HT-29 (cell line): ENCODE results near the gene VPS33A. TPM values are rescaled to one million over a fixed set of nuclear protein-coding genes. Genes with fewer than 3 reads are reported as not detected.
"Not testable (repeated sequence)": the region's sequence is repeated elsewhere in the genome, so short reads cannot be mapped to it uniquely, and the experiment has no call there.

Experiments used
- DNase-seq: peaks from one replicate; pipeline ENCODE4 v3.0.0-alpha.2; 2015; ENCODE audit warnings: low spot score
- total RNA-seq: library from RNA; depleted of rRNA; stranded (reverse); fragments of >200 nt; shearing (Covaris generic); gene quantifications from 2 replicates; pipeline ENCODE4 v1.2.3, GENCODE V29; 2014; rRNA removed

The VPS33A gene
- 13.6 and 18.4 TPM in 2 replicates for total RNA-seq

DNA sequence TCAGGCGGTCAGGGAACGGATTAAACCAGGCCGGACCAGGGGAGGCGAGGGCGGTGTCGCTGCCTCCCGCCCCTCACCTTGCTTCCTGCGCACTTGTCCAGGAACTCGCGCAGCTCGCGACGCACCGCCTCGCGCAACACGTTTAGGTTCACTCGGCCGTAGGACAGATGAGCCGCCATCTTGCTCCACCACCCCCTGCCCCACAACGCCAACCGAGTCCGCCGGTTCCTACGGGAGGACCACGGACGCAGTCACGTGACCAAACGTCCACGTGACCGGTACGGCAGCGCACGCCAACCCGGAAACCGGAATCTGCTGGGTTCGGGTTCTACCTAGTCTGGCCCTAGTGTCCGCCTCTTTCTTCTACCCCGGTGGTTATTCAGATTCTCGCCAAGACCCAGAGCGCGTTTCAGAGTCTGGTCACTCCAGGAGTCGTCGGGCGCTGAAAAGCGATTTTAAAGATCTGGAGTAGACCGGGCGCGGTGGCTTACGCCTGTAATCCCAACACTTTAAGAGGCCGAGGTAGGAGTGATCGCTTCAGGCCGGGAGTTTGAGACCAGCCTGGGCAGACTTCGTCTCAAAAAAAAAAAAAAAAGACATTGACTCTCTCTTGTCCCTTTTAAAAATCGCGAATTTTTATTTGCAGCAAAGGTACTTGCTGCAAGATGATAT, at the start of gene VPS33A:
TSS of gene VPS33A (minus strand) at position 265 of the 672 bp plus-strand sequence. CDS start at position 179, 86 bp downstream.
- DNase-seq = peak; percentile 96

DNA sequence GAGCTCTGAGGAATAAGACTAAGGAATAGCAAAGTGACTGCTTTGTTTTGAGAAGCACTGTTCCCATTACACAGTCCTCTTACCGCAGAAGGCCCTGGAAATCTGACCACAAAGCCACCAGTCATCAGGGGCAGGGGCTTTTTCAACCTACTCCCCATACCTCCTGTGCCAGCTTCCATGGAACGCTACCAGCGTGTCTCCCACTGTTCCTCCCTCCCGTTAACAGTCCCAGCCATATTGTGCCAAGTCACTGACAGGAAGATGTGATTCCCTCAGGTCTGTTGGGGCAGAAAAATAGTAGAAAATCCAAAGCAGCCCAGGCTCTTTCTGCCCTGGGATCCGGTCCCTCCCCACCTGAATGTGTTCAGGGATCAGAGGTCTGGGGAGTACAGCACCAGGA, 46.6 kb upstream of the VPS33A start:
- no peak for DNase-seq

DNA sequence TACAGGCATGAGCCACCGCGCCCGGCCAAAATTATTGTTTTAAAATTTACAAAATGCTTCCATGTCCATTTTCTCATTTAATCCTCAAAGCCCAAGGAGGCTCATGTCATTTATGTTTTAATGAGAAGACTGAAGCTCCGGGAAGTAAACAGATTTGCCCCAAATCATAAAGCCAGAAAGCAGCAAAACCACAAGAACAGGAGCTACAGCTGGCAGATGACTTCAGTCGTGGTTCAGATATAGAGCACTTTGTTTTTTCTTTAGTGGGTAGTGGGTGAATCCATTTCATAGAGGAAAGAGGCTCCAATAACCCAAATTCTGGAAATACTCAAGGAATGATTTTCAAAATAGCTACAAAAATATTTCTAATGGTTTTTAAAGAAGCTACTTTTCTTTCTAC, 45.4 kb upstream of the VPS33A start:
- DNase-seq = no peak

DNA sequence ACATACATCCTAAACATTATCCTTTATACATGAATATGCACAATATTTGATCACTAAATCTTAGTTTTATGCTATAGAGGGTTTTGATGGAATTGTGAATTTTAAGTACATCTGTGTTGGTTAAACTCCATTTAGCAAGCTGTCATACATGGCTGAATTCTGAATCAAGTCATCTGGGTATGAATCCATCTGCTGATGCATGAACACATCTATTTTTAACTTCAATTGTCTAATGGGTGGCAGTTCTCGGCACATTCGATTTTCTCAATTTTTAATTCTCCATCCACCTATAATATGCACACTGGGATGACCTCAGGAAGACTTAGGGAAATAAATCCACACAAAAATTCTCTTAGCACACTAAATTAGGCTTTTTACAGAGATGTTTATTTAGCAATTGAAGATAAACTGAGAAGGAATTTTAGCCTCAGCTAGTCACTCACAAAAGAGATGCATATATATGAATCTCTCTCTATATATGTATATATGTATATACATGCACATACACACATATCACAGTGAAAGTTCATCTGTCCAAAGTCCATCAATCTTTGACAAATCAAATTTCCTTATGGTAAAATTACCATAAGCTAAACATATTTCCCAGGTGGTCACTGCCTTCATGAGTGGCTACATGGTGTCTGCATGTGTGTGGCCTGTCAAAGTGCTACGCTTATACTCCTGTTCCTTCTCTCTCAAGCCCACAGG, 44.5 kb upstream of the VPS33A start:
- no peak for DNase-seq

DNA sequence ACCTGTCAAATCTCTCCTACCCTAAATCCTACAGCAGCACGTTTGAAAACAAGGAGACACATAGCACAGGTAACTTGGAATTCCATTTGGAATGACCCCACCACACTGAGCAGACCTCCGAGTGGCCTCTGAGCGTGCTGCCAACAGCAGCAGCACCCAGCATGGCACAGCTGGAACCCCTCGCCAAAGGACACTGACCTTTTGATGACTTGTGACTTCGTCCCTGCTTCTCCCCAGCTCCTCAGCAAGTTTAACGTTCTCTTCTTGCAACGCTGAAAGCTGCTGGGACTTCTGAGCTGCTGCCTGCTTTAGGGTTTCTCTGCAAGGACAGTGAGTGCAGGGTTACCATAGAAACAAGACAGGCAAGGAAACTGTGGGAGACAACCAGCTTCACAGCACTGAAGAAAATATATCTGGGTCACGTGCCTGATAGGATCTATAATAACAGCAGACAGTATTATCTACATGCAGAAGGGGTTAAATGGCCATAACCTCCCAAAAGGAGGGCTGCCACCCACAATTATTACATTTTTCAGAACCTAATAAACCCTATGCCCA, 43.3 kb upstream of the VPS33A start:
- no peak for DNase-seq

DNA sequence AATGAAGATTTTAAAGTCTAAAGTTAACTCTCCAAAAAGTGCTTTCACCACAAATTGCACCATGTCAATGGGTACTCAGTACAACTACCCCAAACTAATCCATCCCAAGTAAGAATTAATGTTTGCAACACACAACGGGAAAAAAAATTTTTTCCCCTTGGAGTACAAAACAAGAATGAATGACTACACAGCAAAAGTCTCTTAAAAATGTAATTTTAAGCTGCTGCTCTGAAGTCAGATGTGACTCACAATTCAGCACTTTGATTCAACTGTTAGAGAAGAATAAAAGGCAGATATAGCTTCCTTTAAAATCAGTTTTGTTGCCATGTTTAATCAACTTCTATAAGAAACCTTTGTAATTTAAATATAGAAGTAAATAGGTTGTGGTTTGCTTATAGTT, 42.5 kb upstream of the VPS33A start:
- no peak for DNase-seq

DNA sequence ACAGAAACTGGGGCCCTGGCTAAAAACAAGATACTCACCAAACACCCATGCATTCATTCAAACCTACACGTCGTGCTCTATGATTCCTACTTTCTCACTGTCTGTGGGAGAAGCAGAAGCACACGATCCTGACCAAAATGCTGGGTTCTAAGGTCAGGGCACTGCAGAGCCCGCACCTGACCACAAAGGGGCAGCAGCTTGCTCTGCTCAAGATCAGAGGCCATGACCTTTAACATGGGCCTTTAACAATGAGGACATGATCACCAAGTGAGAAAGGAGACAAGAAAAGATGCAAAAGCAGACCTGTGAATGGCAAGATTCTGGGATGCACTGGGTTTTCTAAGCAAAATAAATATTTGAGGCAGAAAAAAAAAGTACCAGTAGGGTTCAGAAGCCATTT, 40.1 kb upstream of the VPS33A start:
- no peak for DNase-seq

DNA sequence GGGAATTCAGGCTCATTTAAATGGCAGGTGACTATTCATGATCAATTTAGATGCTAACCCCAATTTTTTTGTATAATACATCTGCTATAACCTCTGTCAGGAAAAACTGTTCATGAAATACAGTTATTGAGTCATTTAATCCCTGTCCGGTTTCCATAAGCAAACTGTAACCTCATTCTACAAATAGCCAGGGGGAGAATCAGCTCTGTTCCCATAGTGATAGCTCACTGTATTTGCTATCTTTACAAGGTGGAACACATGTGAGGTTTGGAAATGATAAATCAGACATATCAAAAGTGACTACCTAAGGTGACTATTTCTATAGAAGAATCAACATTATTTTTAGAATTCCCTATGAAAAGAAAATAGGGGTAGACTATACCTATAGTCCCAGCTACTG, 38.6 kb upstream of the VPS33A start:
- no peak for DNase-seq

DNA sequence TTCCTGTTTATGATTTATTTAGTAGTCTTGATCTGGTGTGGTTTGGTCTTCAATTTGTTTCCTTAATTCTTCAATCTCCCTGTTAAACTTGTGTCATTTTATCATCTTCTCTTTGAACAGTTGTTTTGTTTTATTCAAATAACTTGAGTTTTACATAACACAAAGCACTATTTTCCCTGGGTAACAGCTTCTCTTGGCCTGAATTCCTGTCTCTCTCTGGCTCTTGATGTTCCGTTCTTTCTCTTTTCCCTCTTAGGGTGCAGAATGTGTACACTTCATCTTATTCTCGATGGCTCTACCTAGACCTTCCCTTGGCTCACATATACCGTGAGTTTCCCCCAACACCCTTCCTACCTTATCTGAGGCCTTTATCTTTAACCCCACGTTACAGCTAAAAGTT, 36.8 kb upstream of the VPS33A start:
- no peak for DNase-seq

DNA sequence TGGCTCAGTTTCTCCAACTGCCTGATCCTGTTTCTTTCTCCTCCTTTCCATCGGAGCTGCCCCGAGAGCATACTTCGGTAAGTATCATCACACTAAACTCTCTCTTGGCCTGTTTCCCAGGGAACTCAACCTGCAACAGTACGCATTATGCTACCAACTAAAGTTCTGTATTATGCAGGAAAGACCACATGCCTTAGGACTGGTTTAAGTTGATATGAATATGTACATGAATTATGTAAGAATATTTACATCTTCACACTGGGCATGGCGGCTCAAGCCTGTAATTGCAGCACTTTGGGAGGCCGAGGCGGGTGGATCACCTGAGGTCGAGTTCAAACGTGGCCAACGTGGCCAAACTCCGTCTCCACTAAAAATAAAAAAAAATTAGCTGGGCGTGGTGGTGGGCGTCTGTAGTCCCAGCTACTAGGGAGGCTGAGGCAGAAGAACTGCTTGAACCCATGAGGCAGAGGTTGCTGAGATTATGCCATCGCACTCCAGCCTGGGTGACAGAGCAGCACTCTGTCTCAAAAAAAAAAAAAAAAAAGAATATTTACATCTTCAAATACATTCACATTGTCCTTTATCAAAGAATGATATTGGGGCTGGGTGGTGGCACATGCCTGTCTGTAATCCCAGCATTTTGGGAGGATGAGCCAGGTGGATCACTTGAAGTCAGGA, 31.9 kb upstream of the VPS33A start:
- no peak for DNase-seq

DNA sequence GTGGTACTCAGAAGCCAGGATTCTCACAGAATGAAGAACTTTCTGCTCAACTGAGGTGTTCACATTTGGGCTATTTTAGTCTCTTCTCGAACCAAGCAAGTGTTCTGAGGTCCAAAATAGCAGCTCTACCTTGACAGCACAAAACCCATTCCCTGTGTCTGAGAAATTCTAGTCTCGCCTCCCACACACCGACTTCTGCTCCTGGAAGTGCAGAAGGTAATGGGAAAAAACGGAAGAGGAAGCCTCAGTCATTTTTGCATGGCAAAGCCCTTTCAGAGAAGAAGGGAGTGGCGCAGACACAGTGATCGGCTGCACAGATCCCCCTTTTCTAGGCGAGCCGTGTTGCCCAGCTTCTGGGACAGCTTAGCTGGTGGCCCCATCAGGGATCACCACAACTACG, 31.2 kb upstream of the VPS33A start:
- DNase-seq = no peak

DNA sequence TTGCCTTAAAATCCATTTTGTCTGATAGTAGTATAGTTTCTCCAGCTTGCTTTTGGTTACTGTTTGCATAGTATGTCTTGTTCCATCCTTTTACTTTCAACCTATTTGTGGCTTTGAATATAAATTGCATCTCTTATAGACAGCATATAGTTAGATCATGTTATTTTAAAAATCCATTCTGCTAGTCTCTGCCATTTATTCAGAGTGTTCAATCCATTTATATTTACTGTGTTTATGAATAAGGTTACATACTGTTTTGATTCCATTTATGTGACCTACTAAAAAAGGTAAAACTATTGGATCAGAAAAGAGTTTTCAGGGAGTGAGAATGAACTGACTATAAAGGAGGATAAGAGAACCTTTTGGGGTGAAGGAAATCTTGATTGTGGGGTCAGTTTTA, 29.6 kb upstream of the VPS33A start:
- no peak for DNase-seq

DNA sequence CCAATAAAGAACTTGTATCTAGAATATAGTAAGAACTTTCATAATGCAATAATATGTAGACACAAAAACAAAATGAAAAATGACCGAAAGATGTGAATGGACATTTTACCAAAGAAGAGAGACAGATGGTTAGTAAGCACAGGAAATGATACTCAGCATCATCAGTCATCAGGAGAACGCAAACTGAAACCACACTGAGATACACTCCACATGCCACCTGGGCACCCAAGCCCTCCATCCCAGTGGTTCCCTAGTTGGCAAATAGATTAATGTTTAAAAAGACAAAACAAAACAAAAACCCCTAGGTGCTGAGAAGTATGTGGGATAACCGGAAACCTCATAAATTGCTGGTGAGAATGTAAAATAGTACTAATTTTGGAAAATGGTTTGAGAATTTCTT, 26.8 kb upstream of the VPS33A start:
- no peak for DNase-seq

DNA sequence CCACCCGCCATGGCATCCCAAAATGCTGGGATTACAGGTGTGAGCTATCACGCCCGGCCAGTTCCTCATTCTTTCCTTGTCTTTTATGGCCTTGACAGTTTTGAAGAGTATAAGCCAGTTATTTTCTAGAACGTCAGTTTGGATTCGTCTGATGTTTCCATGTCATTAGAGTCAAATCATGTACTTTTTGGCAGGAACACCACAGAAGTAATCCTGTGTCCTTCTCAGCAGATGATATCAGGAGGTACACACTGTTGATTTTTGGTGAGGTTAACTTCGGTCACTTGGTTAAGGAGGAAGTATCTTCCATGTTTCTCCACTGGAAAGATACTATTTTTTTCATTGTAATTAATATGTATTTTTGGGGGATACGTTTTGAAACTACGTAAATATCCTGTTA, 25.1 kb upstream of the VPS33A start:
- DNase-seq = no peak

DNA sequence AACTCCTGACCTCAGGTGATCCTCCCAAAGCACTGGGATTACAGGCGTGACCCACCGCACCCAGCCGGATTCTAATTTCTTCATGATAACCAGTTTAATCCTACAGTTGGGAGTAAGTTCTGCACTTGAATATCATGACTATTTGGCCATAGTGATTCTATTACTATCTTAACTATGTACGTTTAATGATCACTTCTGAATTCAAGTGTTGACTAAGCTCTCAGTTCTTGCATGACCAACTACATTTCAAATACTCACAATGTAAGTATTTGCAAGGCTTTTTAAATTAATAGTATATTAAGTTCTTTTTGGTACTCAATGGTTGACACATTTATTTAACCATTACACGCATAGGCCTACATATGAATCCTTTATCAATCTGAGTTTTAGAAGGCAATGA, 17.4 kb upstream of the VPS33A start:
- DNase-seq = no peak

DNA sequence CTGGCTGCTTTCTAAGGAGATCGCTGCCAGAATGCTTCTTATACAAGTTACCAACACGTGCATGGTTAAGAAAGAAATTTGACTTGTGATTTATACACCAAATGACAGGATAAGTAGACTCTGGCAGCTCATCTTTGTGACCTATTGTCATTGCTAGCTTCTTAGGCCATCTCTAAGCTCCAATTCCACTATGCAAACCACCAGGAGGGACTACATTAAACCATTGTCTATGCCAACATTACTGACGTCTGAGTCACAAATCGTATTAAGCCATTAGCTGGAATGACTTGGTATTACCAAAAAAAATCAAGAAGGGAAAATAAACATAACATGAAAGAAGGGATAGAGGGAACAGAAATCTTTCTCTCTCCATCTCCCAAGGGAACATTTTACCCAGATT, 15.8 kb upstream of the VPS33A start:
- no peak for DNase-seq

DNA sequence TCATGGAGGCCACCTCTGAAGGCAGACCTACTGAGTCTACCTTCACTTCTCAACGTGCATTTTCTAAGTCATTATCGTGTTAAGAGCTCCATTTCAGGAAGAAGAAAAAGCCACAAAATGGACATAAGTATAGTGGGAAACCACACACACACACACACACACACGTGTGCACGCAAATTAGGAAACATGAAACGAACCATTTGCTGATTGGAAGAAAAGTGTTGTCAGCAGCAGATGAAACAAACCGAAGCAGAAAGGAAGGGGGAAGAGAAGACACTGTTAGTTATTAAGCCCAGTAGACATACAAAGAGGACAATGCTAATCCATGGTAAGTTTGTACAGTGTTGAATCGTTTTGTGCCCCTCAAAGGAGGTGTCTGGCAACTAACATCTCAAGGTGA, 9.9 kb upstream of the VPS33A start:
- no peak for DNase-seq

DNA sequence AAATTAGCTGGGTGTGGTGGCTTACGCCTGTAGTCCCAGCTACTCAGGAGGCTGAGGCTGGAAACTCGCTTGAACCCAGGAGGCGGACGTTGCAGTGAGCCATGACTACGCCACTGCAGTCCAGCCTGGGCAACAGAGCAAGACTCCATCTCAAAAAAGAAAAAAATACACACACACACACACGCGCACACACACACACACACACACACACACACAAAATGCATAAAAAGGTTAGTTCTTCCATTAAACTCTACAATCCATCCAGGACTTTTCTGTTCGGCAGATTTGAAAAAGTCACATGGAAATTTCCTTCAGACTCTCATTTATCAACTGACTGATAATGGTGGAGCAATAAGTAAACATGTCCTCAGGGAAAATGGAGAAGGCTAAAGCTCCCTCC, 9.2 kb upstream of the VPS33A start:
- no peak for DNase-seq

DNA sequence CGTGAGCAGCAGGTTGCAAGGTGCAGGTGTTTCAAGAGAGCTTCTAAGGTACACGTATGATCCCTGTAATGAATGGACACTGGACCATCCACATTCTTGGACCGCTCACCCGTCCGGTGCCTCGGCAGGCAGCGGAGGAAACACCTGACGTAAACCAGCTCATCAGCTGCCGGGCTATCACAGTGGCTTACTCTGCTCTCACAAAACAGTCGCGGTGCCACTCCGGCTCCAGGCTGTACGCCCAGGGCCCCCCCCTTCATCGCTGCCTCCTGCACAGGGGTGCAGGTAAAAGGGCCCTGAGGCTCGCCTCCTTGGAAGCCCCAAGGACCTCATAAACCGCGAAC, 436 bp downstream of the VPS33A start:
- DNase-seq = peak; percentile 55

DNA sequence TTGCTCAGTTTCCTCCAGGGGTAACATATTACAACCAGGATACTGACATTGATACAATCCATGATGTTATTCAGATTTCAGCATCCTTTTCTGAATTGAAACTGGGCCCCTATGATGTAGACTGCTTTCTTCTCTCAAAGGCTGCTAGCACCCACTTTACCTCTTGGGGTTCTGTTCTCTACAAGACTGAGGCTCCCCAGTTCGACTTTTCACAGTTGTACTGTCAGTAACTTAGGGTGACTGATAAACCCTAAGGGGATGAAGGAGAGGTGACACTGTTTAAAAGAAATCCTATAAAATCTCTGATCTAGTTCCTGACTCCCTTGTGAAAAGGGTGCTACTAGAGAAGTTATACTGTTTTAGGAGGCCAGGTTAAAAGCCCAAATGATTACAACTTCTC, 818 bp downstream of the VPS33A start:
- peak; percentile 39 for DNase-seq

DNA sequence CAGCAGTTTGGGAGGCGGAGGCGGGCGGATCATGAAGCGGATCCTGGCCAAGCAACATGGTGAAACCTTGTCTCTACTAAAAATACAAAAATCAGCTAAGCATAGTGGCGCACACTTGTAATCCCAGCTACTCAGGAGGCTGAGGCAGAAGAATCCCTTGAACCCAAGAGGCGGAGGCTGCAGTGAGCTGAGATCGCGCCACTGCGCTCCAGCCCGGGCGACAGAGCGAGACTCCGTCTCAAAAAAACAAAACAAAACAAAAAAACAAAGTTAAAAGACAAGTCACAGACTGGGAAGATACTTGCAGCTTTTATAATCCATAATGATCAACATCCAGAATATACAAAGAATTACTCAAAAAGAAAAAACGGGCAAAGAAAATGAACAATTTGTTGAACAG, 5.6 kb downstream of the VPS33A start:
- DNase-seq = not testable (repeated sequence)

DNA sequence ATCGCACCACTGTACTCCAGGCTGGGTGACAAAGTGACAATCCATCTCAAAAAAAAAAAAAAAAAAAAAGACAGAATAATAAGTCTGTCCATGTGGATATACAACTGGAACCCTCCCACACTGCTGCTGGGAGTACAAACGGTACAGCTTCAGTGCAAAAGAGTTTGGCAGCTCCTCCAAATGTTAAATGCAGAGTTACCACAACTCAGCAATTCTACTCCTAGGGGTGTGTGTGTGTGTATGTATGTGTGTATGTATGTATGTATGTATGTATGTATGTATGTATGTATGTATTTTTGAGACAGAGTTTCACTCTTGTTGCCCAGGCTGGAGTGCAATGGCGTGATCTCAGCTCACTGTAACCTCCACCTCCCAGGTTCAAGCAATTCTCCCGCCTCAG, 7.4 kb downstream of the VPS33A start:
- not testable (repeated sequence) for DNase-seq

DNA sequence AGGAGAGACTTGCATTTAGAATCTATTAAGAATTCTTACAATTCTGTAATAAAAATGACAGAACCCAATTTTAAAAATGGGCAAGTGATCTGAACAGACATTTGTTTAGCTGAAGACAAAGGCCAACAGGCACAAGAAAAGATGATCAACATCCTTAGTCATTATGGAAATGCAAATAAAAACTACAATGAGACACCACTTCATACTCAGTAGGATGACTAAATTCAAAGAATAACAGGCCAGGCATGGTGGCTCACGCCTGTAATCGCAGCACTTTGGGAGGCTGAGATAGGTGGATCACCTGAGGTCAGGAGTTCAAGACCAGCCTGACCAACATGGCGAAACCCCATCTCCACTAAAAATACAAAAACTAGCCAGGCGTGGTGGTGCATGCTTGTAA, 7.8 kb downstream of the VPS33A start:
- not testable (repeated sequence) for DNase-seq
